ENCODE data around the gene MPP2. TPM values are rescaled to one million over a fixed set of nuclear protein-coding genes. Genes with fewer than 3 reads are reported as not detected.

MPP2 gene
- total RNA-seq, 1 experiment from 2014 or later, result 5.5 TPM

GRCh38 chr17:43916385-43916784 is 9.0 kb upstream of the MPP2 start:
- no peaks in the 10 kb centered on the region for H3K36me3 Mint-ChIP-seq (ENCODE audit: insufficient read depth, unreplicated experiment)
- no peak for DNase-seq
- no peaks in the 10 kb centered on the region for H3K9me3 Mint-ChIP-seq (ENCODE audit: low read depth, unreplicated experiment)
- intact Hi-C loops (cut with micrococcal nuclease; ENCODE audit: unreplicated experiment), result no loop called here
- H3K27me3 Mint-ChIP-seq (ENCODE audit: unreplicated experiment), result peaks cover 57% of the 10 kb centered on the region
- BruUV-seq (replicated peaks), result no TSS peak
- CTCF ChIA-PET, result interaction anchor here (0.7 to 1.4 kb wide), 2 partner anchors 24 to 27 kb away, joined by 3 read pairs; no protein-coding TSS in a partner anchor
- peaks cover 6% of the 10 kb centered on the region for H3K4me1 Mint-ChIP-seq (ENCODE audit: low read depth, unreplicated experiment)
- H3K27ac Mint-ChIP-seq (ENCODE audit: unreplicated experiment), result no peak overlapping the region
- no peak for TF ChIP-seq CTCF (IDR thresholded peaks at IDR 0.05; ENCODE audit: unreplicated experiment)
- no peak overlapping the region for H3K4me3 Mint-ChIP-seq (ENCODE audit: low read depth, unreplicated experiment)

DNA sequence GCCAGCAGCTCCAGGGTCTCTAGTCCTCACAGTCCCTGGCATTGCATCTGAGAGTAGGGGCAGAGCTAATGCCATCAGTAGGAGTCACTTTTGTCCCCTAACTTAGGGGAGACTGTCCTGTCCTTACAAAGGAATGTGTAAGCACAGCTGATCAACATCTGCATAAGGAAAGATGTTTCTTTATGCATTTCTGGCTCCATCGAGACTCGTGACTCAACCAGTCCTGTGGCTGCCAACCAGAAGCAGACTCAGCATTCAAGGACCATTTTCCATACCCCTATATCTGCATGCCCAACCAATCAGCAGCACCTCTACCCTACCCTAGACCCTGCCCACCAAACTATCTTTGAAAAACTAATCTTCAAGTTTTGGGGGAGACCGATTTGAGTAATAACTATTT is 8.2 kb upstream of the MPP2 start:
- TF ChIP-seq CTCF (IDR thresholded peaks at IDR 0.05; ENCODE audit: unreplicated experiment), result no peak
- Mint-ChIP-seq H3K36me3 (ENCODE audit: insufficient read depth, unreplicated experiment) (no peaks in the 10 kb centered on the region), H3K4me1 (ENCODE audit: low read depth, unreplicated experiment) (peaks cover 6% of the 10 kb centered on the region), H3K27ac (ENCODE audit: unreplicated experiment) (no peak overlapping the region), H3K9me3 (ENCODE audit: low read depth, unreplicated experiment) (no peaks in the 10 kb centered on the region), H3K4me3 (ENCODE audit: low read depth, unreplicated experiment) (no peak overlapping the region), H3K27me3 (ENCODE audit: unreplicated experiment) (peaks cover 49% of the 10 kb centered on the region)
- DNase-seq, result no peak
- CTCF ChIA-PET, result interaction anchor here (1.4 kb wide), 1 partner anchor 28 kb away, joined by 3 read pairs; no protein-coding TSS in a partner anchor
- intact Hi-C loops (cut with micrococcal nuclease; ENCODE audit: unreplicated experiment), result no loop called here
- BruUV-seq (replicated peaks), result no TSS peak

GRCh38 chr17:43914451-43914850 is 7.1 kb upstream of the MPP2 start:
- no peak for DNase-seq
- no peak for TF ChIP-seq CTCF (IDR thresholded peaks at IDR 0.05; ENCODE audit: unreplicated experiment)
- no peaks in the 10 kb centered on the region for H3K36me3 Mint-ChIP-seq (ENCODE audit: insufficient read depth, unreplicated experiment)
- CTCF ChIA-PET, result interaction anchor here (1.1 kb wide), 1 partner anchor 30 kb away, joined by 5 read pairs; no protein-coding TSS in a partner anchor
- no peak overlapping the region for H3K27ac Mint-ChIP-seq (ENCODE audit: unreplicated experiment)
- H3K4me1 Mint-ChIP-seq (ENCODE audit: low read depth, unreplicated experiment), result peaks cover 6% of the 10 kb centered on the region
- BruUV-seq (replicated peaks), result no TSS peak
- H3K9me3 Mint-ChIP-seq (ENCODE audit: low read depth, unreplicated experiment), result no peaks in the 10 kb centered on the region
- H3K4me3 Mint-ChIP-seq (ENCODE audit: low read depth, unreplicated experiment), result no peak overlapping the region
- intact Hi-C loops (cut with micrococcal nuclease; ENCODE audit: unreplicated experiment), result no loop called here
- H3K27me3 Mint-ChIP-seq (ENCODE audit: unreplicated experiment), result peaks cover 44% of the 10 kb centered on the region

DNA sequence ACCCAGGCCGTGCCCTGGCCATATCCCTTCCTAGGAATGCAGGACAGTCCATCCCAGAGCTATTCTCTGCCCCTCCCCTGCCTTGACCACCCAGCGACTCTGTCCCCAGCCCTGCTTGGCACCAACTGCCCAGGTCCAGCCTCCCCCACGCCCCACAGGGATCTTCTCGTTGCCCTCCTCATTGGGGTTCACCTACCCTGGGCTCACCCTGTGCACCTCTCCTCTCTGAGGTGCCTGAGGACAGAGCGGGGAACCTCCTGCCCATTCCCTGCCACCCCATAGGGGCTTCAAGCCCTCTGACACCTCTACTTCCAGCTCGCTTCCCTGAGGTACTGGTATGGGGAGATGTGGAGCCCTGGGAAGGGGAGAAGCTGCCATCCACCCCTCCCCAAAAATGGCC is 6.2 kb upstream of the MPP2 start:
- no TSS peak for BruUV-seq (replicated peaks)
- no peak for DNase-seq
- Mint-ChIP-seq H3K4me1 (ENCODE audit: low read depth, unreplicated experiment) (peaks cover 6% of the 10 kb centered on the region), H3K4me3 (ENCODE audit: low read depth, unreplicated experiment) (no peak overlapping the region), H3K36me3 (ENCODE audit: insufficient read depth, unreplicated experiment) (no peaks in the 10 kb centered on the region), H3K9me3 (ENCODE audit: low read depth, unreplicated experiment) (no peaks in the 10 kb centered on the region), H3K27me3 (ENCODE audit: unreplicated experiment) (peaks cover 42% of the 10 kb centered on the region), H3K27ac (ENCODE audit: unreplicated experiment) (no peak overlapping the region)
- intact Hi-C loops (cut with micrococcal nuclease; ENCODE audit: unreplicated experiment), result no loop called here
- TF ChIP-seq CTCF (IDR thresholded peaks at IDR 0.05; ENCODE audit: unreplicated experiment), result no peak
- CTCF ChIA-PET, result interaction anchor here (1.1 kb wide), 1 partner anchor 30 kb away, joined by 5 read pairs; no protein-coding TSS in a partner anchor
